Measurements from ENCODE around the gene RDH11.

Gene RDH11

DNA sequence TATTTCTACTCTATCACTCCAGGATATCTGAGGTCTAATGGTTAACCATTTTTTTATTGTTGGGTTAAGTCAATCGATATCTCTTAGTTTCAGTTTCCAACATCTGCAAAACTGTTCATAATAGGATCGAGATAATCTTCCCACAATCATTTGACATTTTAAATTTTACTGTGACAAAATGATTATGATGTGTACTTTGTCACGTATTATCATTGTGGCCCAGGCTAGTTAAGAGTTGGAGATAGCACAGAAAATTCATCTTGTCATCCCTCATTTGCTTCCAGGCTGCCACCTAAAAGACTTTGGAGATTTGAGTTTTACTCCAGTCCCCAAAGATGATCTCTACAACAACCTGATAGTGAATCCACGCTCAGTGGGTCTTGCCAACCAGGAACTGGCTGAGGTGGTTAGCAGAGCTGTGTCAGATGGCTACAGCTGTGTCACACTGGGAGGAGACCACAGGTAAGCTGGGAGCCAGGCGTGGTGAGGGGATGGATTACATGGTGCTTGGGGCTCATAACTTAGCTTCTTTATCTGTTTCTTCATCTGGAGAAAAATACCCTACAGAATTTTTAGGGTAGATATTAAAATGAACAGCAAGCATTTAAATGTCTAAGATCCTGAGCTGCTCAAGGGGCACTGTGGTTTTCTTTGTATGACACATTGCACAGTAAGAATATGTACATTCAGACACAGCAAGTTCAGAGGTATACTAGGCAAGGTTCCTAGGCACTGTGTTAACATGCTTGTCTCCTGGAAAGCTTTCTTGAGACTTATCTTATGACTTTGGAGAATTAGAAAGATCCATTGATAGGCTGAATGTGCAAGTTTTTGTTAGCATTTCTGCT is 53.4 kb downstream of the RDH11 start:
- Histone ChIP-seq H4K20me1 (ENCODE audit: insufficient read depth, low read length) (no peaks in the 10 kb centered on the region), H3K9ac (ENCODE audit: low read length) (no peak overlapping the region), H3K27me3 (replicated peaks; ENCODE audit: insufficient read depth, low read length) (no peaks in the 10 kb centered on the region), H3K9me3 (replicated peaks; ENCODE audit: insufficient read depth, low read length) (no peaks in the 10 kb centered on the region), H3F3A (ENCODE audit: insufficient read depth, low read length) (no peaks in the 10 kb centered on the region), H2AFZ (ENCODE audit: low read length) (no peak overlapping the region), H3K27ac (ENCODE audit: low read length) (no peak overlapping the region), H3K4me3 (ENCODE audit: low read length) (no peak overlapping the region), H3K4me2 (ENCODE audit: low read depth, low read length) (no peak overlapping the region), H3K36me3 (replicated peaks; ENCODE audit: insufficient read depth, low read length) (no peaks in the 10 kb centered on the region), H3K9me2 (replicated peaks; ENCODE audit: insufficient read depth, low read length) (no peaks in the 10 kb centered on the region), H3K79me2 (ENCODE audit: low read length) (no peaks in the 10 kb centered on the region), H3K4me1 (ENCODE audit: low read length) (no peaks in the 10 kb centered on the region)
- TF ChIP-seq, protein P1, sequence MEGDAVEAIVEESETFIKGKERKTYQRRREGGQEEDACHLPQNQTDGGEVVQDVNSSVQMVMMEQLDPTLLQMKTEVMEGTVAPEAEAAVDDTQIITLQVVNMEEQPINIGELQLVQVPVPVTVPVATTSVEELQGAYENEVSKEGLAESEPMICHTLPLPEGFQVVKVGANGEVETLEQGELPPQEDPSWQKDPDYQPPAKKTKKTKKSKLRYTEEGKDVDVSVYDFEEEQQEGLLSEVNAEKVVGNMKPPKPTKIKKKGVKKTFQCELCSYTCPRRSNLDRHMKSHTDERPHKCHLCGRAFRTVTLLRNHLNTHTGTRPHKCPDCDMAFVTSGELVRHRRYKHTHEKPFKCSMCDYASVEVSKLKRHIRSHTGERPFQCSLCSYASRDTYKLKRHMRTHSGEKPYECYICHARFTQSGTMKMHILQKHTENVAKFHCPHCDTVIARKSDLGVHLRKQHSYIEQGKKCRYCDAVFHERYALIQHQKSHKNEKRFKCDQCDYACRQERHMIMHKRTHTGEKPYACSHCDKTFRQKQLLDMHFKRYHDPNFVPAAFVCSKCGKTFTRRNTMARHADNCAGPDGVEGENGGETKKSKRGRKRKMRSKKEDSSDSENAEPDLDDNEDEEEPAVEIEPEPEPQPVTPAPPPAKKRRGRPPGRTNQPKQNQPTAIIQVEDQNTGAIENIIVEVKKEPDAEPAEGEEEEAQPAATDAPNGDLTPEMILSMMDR (IDR thresholded peaks at IDR 0.05; ENCODE audit: low read length): no peak
- TF ChIP-seq EZH2phosphoT487 (IDR thresholded peaks at IDR 0.05; ENCODE audit: low read length) (no peak), EZH2 (optimal IDR thresholded peaks at IDR 0.05; ENCODE audit: low read depth, low read length) (no peak)
- no peak for DNase-seq

DNA sequence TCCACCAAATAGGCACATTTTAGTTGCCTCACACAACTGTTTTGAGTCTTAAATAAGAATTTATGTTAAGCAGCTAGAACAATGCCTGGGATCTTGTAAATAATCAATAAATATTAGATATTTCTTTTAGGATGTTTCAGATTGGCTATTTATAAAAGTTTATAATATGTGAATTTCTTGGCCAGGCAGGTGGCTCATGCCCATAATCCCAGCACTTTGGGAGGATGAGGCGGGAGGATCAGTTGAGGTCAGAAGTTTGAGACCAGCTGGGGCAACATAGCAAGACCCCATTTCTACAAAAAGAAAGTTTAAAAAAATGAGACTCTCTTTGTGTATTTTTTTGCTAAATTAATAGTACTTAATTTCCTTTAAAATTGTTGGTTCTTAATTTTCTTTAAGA is 54.1 kb downstream of the RDH11 start:
- Histone ChIP-seq H3K9me2 (replicated peaks; ENCODE audit: insufficient read depth, low read length) (no peaks in the 10 kb centered on the region), H3F3A (ENCODE audit: insufficient read depth, low read length) (no peaks in the 10 kb centered on the region), H2AFZ (ENCODE audit: low read length) (no peak overlapping the region), H3K4me1 (ENCODE audit: low read length) (no peaks in the 10 kb centered on the region), H3K27me3 (replicated peaks; ENCODE audit: insufficient read depth, low read length) (no peaks in the 10 kb centered on the region), H3K4me3 (ENCODE audit: low read length) (no peak overlapping the region), H3K4me2 (ENCODE audit: low read depth, low read length) (no peak overlapping the region), H3K27ac (ENCODE audit: low read length) (no peak overlapping the region), H3K36me3 (replicated peaks; ENCODE audit: insufficient read depth, low read length) (no peaks in the 10 kb centered on the region), H4K20me1 (ENCODE audit: insufficient read depth, low read length) (no peaks in the 10 kb centered on the region), H3K79me2 (ENCODE audit: low read length) (no peaks in the 10 kb centered on the region), H3K9me3 (replicated peaks; ENCODE audit: insufficient read depth, low read length) (no peaks in the 10 kb centered on the region), H3K9ac (ENCODE audit: low read length) (no peak overlapping the region)
- TF ChIP-seq, protein P1 (IDR thresholded peaks at IDR 0.05; ENCODE audit: low read length): no peak
- no peak for DNase-seq

- TF ChIP-seq, protein P1 (IDR thresholded peaks at IDR 0.05; ENCODE audit: low read length): no peak
- no peak for TF ChIP-seq EZH2 (optimal IDR thresholded peaks at IDR 0.05; ENCODE audit: low read depth, low read length)
- no peak for TF ChIP-seq EZH2phosphoT487 (IDR thresholded peaks at IDR 0.05; ENCODE audit: low read length)
- DNase-seq: no peak
Measured at GRCh38 chr14:67638642-67639041, 56.9 kb downstream of the RDH11 start.

More at GRCh38 chr14:67638642-67639041, 56.9 kb downstream of the RDH11 start:
- H3K4me1 ChIP-seq (ENCODE audit: low read length): no peaks in the 10 kb centered on the region
- no peak overlapping the region for H3K4me2 ChIP-seq (ENCODE audit: low read depth, low read length)
- no peaks in the 10 kb centered on the region for H3K79me2 ChIP-seq (ENCODE audit: low read length)
- H3K9ac ChIP-seq (ENCODE audit: low read length): no peak overlapping the region
- no peak overlapping the region for H3K4me3 ChIP-seq (ENCODE audit: low read length)
- no peaks in the 10 kb centered on the region for H3K9me3 ChIP-seq (replicated peaks; ENCODE audit: insufficient read depth, low read length)
- no peaks in the 10 kb centered on the region for H3K27me3 ChIP-seq (replicated peaks; ENCODE audit: insufficient read depth, low read length)
- H3K27ac ChIP-seq (ENCODE audit: low read length): no peak overlapping the region
- H3F3A ChIP-seq (ENCODE audit: insufficient read depth, low read length): no peaks in the 10 kb centered on the region
- no peaks in the 10 kb centered on the region for H4K20me1 ChIP-seq (ENCODE audit: insufficient read depth, low read length)
- H3K9me2 ChIP-seq (replicated peaks; ENCODE audit: insufficient read depth, low read length): no peaks in the 10 kb centered on the region
- H2AFZ ChIP-seq (ENCODE audit: low read length): no peak overlapping the region
- H3K36me3 ChIP-seq (replicated peaks; ENCODE audit: insufficient read depth, low read length): no peaks in the 10 kb centered on the region
